ENCODE measurements around the gene MRPS33. TPM values are rescaled to one million over a fixed set of nuclear protein-coding genes. Genes with fewer than 3 reads are reported as not detected.

The MRPS33 gene
- total and polyA plus RNA-seq, 2 of the 13 experiments (the other 11 are each of a cell fraction or from before 2014, with no cell fraction given): 50.9 to 91.0 TPM

DNA sequence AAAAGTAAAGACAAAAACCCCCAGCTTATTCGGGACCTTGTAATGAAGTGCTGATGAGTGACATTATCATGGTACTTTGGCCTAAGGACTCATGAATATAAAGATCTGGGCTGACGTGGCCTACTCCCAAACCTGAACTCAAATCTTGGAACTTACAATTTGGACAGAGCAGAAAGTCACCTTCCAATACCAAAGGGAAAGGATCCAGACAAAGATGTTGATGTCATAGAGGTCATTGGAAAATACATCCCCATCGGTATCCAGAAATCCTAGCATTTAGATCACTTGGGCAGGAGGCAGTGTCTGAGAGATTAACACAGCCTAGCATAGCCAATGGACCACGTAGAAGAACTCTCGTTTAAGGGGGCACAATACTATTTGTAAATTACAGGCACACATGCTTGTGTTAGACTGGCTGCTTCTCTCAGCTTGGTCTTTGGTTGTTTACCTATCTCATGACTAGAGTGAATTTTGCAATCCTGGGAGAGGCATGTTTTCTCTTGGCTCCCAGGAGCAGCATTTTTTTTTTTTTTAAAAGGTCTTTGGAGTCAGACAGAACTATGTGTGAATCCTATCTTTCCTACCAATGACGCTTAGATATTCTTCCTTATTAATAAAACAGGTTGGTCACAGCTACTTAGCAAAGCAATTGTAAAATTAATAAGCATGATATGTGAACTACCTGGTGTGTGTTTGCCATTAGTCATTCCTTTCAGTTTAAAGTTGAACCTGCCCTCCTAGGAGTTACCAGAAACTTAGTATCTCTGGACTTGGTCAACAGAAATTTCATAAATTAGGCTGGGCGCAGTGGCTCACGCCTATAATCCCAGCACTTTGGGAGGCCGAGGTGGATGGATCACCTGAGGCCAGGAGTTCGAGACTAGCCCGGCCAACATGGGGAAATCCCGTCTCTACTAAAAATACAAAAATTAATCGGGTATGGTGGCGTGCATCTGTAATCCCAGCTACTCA is 27.8 kb upstream of the MRPS33 start:
- H3K79me2 ChIP-seq (ENCODE audit: insufficient read depth, low read length): no peaks in the 10 kb centered on the region
- CTCF ChIA-PET (ENCODE audit: low intra/inter-chr PET ratio, low total read pairs): no interaction called here
- H3K27me3 ChIP-seq (ENCODE audit: control insufficient read depth in 1 of 2, insufficient read depth in 2 of 2, low read length in 2 of 2): no peaks in the 10 kb centered on the region
- H3K4me1 ChIP-seq (ENCODE audit: insufficient read depth, low read length): peaks cover 22% of the 10 kb centered on the region
- no TSS peak for BruUV-seq (replicated peaks)
- H4K20me1 ChIP-seq (ENCODE audit: insufficient read depth, low read length): no peaks in the 10 kb centered on the region
- ATAC-seq (peak; percentile 97), FAIRE-seq (peak; percentile 57), DNase-seq (ENCODE audit: low spot score) (peak; percentile 85)
- in situ Hi-C loops (cut with HindIII; ENCODE audit: extremely low pct_ligation_motif_present, low pct_unique_long_range_greater_than_20kb) (no loop called here), intact Hi-C loops (cut with micrococcal nuclease; ENCODE audit: unreplicated experiment) (no loop called here)
- H3K4me2 ChIP-seq (ENCODE audit: low read depth, low read length): peak overlapping the region; percentile 54
- no peak overlapping the region for H3K9ac ChIP-seq (ENCODE audit: insufficient read depth, low read depth, low read length)
- peak overlapping the region in 1 of 3 experiments; percentile 12; a peak in 1 of 6 replicates for H3K4me3 ChIP-seq (replicated peaks in 1 of 3; ENCODE audit: insufficient read depth in 1 of 3, low read depth in 2 of 3, low read length in 3 of 3)
- H3K9me3 ChIP-seq (ENCODE audit: low read length): no peaks in the 10 kb centered on the region
- WGBS (ENCODE audit: low lambda C conversion rate): 17% methylated on average over 14 of the region's 14 CpGs
- H3K36me3 ChIP-seq (replicated peaks in 1 of 2; ENCODE audit: control insufficient read depth in 1 of 2, insufficient read depth in 2 of 2, low read length in 2 of 2): no peaks in the 10 kb centered on the region
- H3K27ac ChIP-seq (ENCODE audit: extremely low read length, insufficient read depth, low read length): peak overlapping the region; percentile 35
- POLR2A ChIA-PET: interaction anchor here (1.0 kb wide), 1 partner anchor 28 kb away, joined by 4 read pairs; the partner anchor contains the start of gene MRPS33
- H2AFZ ChIP-seq (ENCODE audit: low read length): no peak overlapping the region
- TF ChIP-seq SYNCRIP (IDR thresholded peaks at IDR 0.05; ENCODE audit: insufficient read depth, low read depth, low read length) (no peak), HMG20A (CRISPR knock-in tag; IDR thresholded peaks at IDR 0.05; ENCODE audit: borderline replicate concordance) (peak; percentile 49; the same call in 1 of the 2 replicates), ZSCAN29 (CRISPR knock-in tag; conservative IDR thresholded peaks at IDR 0.05) (no peak), ZNF446 (CRISPR knock-in tag; IDR thresholded peaks at IDR 0.05) (no peak), FOXO1 (CRISPR knock-in tag; IDR thresholded peaks at IDR 0.05) (peak; percentile 66; the same call in 1 of the 2 replicates), KAT8 (CRISPR knock-in tag; IDR thresholded peaks at IDR 0.05) (0 out of 2 replicates have a peak, but pooled peaks have one; percentile 47), AHR (CRISPR knock-in tag; IDR thresholded peaks at IDR 0.05) (no peak), HNRNPUL1 (IDR thresholded peaks at IDR 0.05; ENCODE audit: low read depth, low read length) (no peak), ZNF7 (CRISPR knock-in tag; IDR thresholded peaks at IDR 0.05) (no peak), TARDBP (CRISPR knock-in tag; IDR thresholded peaks at IDR 0.05) (peak; percentile 56; the same call in 1 of the 2 replicates), BCL6 (CRISPR knock-in tag; IDR thresholded peaks at IDR 0.05) (0 out of 2 replicates have a peak, but pooled peaks have one; percentile 34), MEF2D (CRISPR knock-in tag; IDR thresholded peaks at IDR 0.05) (no peak), NKX3-1 (CRISPR knock-in tag; IDR thresholded peaks at IDR 0.05) (no peak), ARNT (IDR thresholded peaks at IDR 0.05) (no peak), ZNF543 (CRISPR knock-in tag; IDR thresholded peaks at IDR 0.05) (no peak), FOXA3 (CRISPR knock-in tag; IDR thresholded peaks at IDR 0.05) (peak; percentile 92)
- TF ChIP-seq, protein P1, sequence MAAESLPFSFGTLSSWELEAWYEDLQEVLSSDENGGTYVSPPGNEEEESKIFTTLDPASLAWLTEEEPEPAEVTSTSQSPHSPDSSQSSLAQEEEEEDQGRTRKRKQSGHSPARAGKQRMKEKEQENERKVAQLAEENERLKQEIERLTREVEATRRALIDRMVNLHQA (CRISPR knock-in tag; IDR thresholded peaks at IDR 0.05): no peak
- TF ChIP-seq, protein P2, sequence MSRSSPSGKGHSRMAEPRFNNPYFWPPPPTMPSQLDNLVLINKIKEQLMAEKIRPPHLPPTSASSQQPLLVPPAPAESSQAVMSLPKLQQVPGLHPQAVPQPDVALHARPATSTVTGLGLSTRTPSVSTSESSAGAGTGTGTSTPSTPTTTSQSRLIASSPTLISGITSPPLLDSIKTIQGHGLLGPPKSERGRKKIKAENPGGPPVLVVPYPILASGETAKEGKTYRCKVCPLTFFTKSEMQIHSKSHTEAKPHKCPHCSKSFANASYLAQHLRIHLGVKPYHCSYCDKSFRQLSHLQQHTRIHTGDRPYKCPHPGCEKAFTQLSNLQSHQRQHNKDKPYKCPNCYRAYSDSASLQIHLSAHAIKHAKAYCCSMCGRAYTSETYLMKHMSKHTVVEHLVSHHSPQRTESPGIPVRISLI (CRISPR knock-in tag; IDR thresholded peaks at IDR 0.05; ENCODE audit: borderline replicate concordance): peak; percentile 91
- TF ChIP-seq, protein P3, sequence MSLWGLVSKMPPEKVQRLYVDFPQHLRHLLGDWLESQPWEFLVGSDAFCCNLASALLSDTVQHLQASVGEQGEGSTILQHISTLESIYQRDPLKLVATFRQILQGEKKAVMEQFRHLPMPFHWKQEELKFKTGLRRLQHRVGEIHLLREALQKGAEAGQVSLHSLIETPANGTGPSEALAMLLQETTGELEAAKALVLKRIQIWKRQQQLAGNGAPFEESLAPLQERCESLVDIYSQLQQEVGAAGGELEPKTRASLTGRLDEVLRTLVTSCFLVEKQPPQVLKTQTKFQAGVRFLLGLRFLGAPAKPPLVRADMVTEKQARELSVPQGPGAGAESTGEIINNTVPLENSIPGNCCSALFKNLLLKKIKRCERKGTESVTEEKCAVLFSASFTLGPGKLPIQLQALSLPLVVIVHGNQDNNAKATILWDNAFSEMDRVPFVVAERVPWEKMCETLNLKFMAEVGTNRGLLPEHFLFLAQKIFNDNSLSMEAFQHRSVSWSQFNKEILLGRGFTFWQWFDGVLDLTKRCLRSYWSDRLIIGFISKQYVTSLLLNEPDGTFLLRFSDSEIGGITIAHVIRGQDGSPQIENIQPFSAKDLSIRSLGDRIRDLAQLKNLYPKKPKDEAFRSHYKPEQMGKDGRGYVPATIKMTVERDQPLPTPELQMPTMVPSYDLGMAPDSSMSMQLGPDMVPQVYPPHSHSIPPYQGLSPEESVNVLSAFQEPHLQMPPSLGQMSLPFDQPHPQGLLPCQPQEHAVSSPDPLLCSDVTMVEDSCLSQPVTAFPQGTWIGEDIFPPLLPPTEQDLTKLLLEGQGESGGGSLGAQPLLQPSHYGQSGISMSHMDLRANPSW (CRISPR knock-in tag; IDR thresholded peaks at IDR 0.05; ENCODE audit: borderline replicate concordance): no peak
- TF ChIP-seq, protein P4, sequence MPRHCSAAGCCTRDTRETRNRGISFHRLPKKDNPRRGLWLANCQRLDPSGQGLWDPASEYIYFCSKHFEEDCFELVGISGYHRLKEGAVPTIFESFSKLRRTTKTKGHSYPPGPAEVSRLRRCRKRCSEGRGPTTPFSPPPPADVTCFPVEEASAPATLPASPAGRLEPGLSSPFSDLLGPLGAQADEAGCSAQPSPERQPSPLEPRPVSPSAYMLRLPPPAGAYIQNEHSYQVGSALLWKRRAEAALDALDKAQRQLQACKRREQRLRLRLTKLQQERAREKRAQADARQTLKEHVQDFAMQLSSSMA (CRISPR knock-in tag; IDR thresholded peaks at IDR 0.05): no peak

All from HepG2 (cell line).